Endothelial cell (in vitro differentiated cells): Measurements from ENCODE around the gene WDFY4. TPM values are rescaled to one million over a fixed set of nuclear protein-coding genes. Genes with fewer than 3 reads are reported as not detected.
A peak's percentile ranks its signal among the peaks of the same experiment; 100 is the strongest.

Experiments used
- DNase-seq: peaks from one replicate; pipeline ENCODE4 v3.0.0; 2021; ENCODE audit warnings: low spot score
- H3K27ac Mint-ChIP-seq: one replicate; pipeline ENCODE4 v1.8.0; 2021; ENCODE audit warnings: mixed read lengths, inconsistent platforms; ENCODE audit not compliant: unreplicated experiment
- H3K27me3 Mint-ChIP-seq: one replicate; pipeline ENCODE4 v1.8.0; 2021; ENCODE audit warnings: mild to moderate bottlenecking, moderate library complexity, mixed read lengths, inconsistent platforms; ENCODE audit not compliant: unreplicated experiment
- H3K36me3 Mint-ChIP-seq: one replicate; pipeline ENCODE4 v1.8.0; 2021; ENCODE audit warnings: mild to moderate bottlenecking, low read depth, mixed read lengths, inconsistent platforms; ENCODE audit not compliant: unreplicated experiment
- H3K4me1 Mint-ChIP-seq: one replicate; pipeline ENCODE4 v1.8.0; 2021; ENCODE audit warnings: mild to moderate bottlenecking, mixed read lengths, inconsistent platforms; ENCODE audit not compliant: unreplicated experiment
- H3K4me3 Mint-ChIP-seq: one replicate; pipeline ENCODE4 v1.8.0; 2021; ENCODE audit warnings: mild to moderate bottlenecking, mixed read lengths, inconsistent platforms; ENCODE audit not compliant: unreplicated experiment
- H3K9me3 Mint-ChIP-seq: one replicate; pipeline ENCODE4 v1.8.0; 2021; ENCODE audit warnings: mixed read lengths, inconsistent platforms; ENCODE audit not compliant: unreplicated experiment
- total RNA-seq: library from RNA; stranded (reverse); fragmentation: NEBNext Ultra II Directional; extraction: Animal tissue kit (Norgen Biotek cat#: 25700); gene quantifications from one replicate; pipeline ENCODE4 v1.2.1, GENCODE V29; 2021; ENCODE audit not compliant: unreplicated experiment
- TF ChIP-seq, protein P1 (sequence below): fragments of 200-600 bp; sonication (generic); IDR thresholded peaks from one replicate; pipeline ENCODE4 v1.5.0; 2021; ENCODE audit warnings: antibody characterized with exemption; ENCODE audit not compliant: unreplicated experiment

The WDFY4 gene
- total RNA-seq, 1 donor from 2014 or later = 0.54 TPM

DNA sequence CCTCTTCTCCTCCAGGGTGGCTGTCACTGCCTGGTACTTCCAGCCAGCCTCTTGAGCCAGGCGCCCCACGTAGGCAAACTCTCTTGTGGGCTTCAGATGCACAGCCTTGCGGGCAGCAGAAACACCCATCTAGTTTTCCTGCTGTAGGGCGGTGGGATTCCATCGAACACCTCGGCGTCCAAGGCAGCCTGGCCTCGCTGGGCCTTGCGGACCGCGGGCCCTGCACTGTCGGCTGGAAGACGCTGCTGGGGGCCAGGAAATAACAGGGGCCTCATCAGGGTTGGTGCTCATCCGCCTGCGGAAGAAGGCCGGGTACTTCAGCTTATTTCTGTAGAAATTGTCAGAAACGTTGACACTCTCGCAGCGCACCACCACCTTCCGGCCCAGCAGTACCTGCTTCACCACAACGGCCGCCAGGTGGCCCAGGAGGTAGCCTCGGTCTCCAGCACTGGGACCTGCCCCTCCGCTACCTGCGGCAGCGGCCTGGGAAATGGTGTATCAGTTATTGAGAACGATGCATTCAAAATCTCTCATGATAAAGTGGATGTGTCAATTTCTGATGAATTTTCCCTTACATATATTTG lies 61.1 kb downstream of the WDFY4 start:
- H3K9me3 Mint-ChIP-seq = no peaks in the 10 kb centered on the region
- H3K27me3 Mint-ChIP-seq = no peaks in the 10 kb centered on the region
- no peaks in the 10 kb centered on the region for H3K36me3 Mint-ChIP-seq
- H3K4me3 Mint-ChIP-seq = no peak overlapping the region
- peaks cover 5% of the 10 kb centered on the region for H3K4me1 Mint-ChIP-seq
- H3K27ac Mint-ChIP-seq = no peak overlapping the region
- TF ChIP-seq, protein P1, sequence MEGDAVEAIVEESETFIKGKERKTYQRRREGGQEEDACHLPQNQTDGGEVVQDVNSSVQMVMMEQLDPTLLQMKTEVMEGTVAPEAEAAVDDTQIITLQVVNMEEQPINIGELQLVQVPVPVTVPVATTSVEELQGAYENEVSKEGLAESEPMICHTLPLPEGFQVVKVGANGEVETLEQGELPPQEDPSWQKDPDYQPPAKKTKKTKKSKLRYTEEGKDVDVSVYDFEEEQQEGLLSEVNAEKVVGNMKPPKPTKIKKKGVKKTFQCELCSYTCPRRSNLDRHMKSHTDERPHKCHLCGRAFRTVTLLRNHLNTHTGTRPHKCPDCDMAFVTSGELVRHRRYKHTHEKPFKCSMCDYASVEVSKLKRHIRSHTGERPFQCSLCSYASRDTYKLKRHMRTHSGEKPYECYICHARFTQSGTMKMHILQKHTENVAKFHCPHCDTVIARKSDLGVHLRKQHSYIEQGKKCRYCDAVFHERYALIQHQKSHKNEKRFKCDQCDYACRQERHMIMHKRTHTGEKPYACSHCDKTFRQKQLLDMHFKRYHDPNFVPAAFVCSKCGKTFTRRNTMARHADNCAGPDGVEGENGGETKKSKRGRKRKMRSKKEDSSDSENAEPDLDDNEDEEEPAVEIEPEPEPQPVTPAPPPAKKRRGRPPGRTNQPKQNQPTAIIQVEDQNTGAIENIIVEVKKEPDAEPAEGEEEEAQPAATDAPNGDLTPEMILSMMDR = peak; percentile 33
- peak; percentile 17 for DNase-seq

DNA sequence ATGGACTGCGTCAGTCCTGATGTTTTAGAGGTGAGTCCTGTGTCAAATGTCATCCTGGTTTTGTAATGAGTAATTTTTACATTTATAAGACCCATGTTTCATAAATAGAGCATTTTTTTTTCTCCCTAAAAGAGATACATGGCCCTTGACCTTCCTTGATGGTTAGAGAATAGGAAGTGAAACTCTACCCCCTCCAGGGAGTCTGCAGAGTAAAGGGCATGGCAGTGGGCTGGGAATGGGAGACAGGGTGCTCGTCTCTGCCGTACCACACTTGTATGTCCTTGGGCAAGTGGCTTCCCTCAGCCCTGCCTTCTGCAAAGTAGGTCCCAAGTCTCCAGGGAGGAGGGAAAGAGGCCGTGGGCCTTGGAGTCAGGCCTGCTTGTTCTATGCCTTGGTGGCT lies 63.9 kb downstream of the WDFY4 start:
- Mint-ChIP-seq H3K9me3 (no peaks in the 10 kb centered on the region), H3K4me1 (peaks cover 5% of the 10 kb centered on the region), H3K36me3 (no peaks in the 10 kb centered on the region), H3K27me3 (no peaks in the 10 kb centered on the region), H3K27ac (no peak overlapping the region), H3K4me3 (no peak overlapping the region)
- no peak for DNase-seq
- TF ChIP-seq, protein P1 = no peak

DNA sequence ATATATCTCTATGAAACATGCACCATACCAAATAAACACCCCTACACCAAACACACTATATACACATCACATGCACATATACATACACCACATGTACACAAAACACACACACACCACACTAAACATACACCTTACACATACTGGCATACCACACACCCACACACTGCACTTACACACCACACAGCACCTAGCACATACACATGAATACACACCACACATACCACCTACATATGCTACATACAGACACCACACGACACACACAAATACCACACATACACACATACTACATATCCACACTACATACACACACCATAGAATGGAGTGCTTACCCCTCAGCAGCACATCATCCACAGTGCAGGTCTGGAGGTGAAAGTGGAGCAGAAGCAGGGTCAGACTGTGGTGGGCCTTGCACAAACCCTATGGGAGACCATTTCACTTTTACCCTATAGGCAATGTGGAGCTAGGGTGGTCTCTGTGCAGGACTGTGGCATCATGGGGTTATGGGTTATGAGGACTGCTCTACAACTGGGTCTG lies 64.6 kb downstream of the WDFY4 start:
- no peak for DNase-seq
- H3K36me3 Mint-ChIP-seq = no peaks in the 10 kb centered on the region
- H3K27me3 Mint-ChIP-seq = no peaks in the 10 kb centered on the region
- TF ChIP-seq, protein P1 = no peak
- H3K4me3 Mint-ChIP-seq = no peak overlapping the region
- H3K9me3 Mint-ChIP-seq = no peaks in the 10 kb centered on the region
- no peak overlapping the region for H3K27ac Mint-ChIP-seq
- peaks cover 5% of the 10 kb centered on the region for H3K4me1 Mint-ChIP-seq

DNA sequence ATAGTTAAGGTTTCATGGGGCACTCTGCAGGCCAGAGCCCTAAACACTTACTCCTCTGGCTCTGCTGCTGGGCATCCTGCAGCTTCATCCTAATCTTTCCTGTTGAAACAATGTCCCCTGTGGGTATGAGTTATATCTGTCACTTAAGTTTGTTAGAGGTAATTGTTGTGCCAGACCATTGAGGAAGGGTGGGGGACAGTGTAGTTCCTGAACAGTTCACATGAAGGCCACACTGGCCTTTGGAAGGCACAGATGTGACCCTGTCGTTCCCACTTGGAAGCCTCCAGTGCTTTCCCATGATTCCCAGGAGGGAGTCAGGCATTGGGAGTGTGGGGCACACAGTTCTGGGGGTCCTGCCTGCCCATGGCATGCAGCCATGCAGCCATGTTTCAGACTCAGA lies 65.3 kb downstream of the WDFY4 start:
- no peak overlapping the region for H3K4me3 Mint-ChIP-seq
- H3K9me3 Mint-ChIP-seq = no peaks in the 10 kb centered on the region
- no peak for DNase-seq
- no peaks in the 10 kb centered on the region for H3K27me3 Mint-ChIP-seq
- no peaks in the 10 kb centered on the region for H3K4me1 Mint-ChIP-seq
- no peak overlapping the region for H3K27ac Mint-ChIP-seq
- TF ChIP-seq, protein P1 = no peak
- no peaks in the 10 kb centered on the region for H3K36me3 Mint-ChIP-seq

DNA sequence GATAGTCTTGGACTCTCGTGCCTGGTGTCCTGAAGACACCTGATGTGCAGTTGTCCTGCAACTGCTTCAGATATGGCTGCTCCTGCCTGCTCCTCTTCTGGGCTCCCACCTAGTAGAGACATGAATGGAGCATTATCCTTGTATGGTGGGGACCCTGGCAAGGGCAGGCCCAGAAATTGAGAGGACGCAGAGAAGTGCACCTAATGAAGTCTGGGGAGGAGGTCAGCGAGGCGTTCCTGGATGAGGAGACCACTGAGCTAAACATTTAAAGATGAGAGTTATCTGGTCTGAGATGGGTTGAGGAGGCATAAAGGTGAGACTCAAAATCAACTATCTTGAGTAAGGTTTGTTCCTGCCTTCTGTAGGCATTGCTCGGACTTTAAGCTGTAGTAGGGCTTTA lies 66.3 kb downstream of the WDFY4 start:
- no peak overlapping the region for H3K27ac Mint-ChIP-seq
- no peaks in the 10 kb centered on the region for H3K27me3 Mint-ChIP-seq
- no peak for DNase-seq
- no peak overlapping the region for H3K4me3 Mint-ChIP-seq
- TF ChIP-seq, protein P1 = no peak
- no peaks in the 10 kb centered on the region for H3K36me3 Mint-ChIP-seq
- H3K9me3 Mint-ChIP-seq = no peaks in the 10 kb centered on the region
- no peaks in the 10 kb centered on the region for H3K4me1 Mint-ChIP-seq
